Erythroblast (primary cell): ENCODE measurements around the gene IL13RA1.

Experiments used
- GATA1 ChIP-seq: IDR thresholded peaks from 2 replicates; pipeline ENCODE4 v1.6.1; 2011; ENCODE audit warnings: low read depth, mild to moderate bottlenecking, control low read depth, low read length, moderate library complexity
- POLR2A ChIP-seq: IDR thresholded peaks from 2 replicates; pipeline ENCODE4 v1.6.1; 2011; ENCODE audit warnings: mild to moderate bottlenecking, low read length

DNA sequence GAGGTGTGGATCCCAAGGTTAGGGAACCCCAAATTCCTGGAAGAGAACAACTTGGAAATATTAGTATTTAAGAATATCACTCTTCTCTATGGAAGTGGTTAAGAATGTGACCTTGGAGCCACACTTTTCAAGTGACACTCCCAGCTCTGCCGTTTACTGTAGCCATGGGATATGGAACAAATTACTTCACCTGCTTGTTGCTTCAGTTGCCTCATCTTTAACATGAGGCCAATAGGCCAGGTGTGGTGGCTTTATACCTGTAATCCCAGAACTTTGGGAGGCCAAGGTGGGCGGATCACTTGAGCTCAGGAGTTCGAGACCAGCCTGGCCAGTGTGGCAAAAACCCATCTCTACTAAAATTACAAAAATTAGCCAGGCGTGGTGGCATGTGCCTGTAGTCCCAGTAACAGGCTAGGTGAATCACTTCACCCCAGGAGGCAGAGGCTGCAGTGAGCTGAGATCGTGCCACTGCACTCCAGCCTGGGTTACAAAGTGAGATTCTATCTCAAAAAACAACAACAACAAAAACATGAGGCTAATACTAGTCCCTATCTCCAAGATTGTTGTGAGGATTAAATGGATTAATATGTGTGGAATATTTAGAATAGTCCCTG is 13.0 kb downstream of the IL13RA1 start:
- TF ChIP-seq POLR2A (no peak), GATA1 (no peak)
